Measurements from ENCODE around the gene INSRR.

- TF ChIP-seq CTCF (IDR thresholded peaks at IDR 0.05; ENCODE audit: low read depth, low read length) (no peak), POLR2A (IDR thresholded peaks at IDR 0.05; ENCODE audit: extremely low read depth, insufficient read length) (no peak), MAX (IDR thresholded peaks at IDR 0.05; ENCODE audit: low read depth, low read length) (no peak)
Observed at GRCh38 chr1:156864796-156865195, 5.9 kb upstream of the INSRR start.
